A549 (cell line): ENCODE data around the gene TRAPPC10. TPM values are rescaled to one million over a fixed set of nuclear protein-coding genes. Genes with fewer than 3 reads are reported as not detected.

Experiments
- ATAC-seq, 2 experiments: fragments of 200-7000 bp in 1 of 2; fragments of >200 bp in 1 of 2; cut with Nextera tagmentation in 1 of 2; cut with Tn5 transposase in 1 of 2; 3 replicates each; pipeline versions ENCODE4 v1.8.0 to v1.9.1; 2018 to 2020; ENCODE audit warnings: mild to moderate bottlenecking in 1 of 2, moderate library complexity in 1 of 2
- CTCF ChIA-PET: fragments of 300-600 bp; sonication (Branson Sonifier 250); formaldehyde crosslinking; extraction: SDS; loops from one replicate; lab custom pipeline; 2021; ENCODE audit warnings: antibody characterized with exemption, inconsistent platforms; lab: Yijun Ruan, JAX
- POLR2A ChIA-PET: fragments of 350-600 bp; formaldehyde crosslinking; extraction: SDS; loops from one replicate; lab custom pipeline; 2021; ENCODE audit warnings: antibody characterized with exemption, inconsistent platforms; lab: Yijun Ruan, JAX
- DNase-seq, 2 experiments: peaks; one replicate each; pipeline versions ENCODE4 v3.0.0 to v3.0.0-alpha.2; 2011 to 2016; ENCODE audit warnings: low read depth in 1 of 2, low spot score in 1 of 2
- FAIRE-seq: peaks from 2 replicates; lab custom pipeline; 2011; peaks lifted over from hg19 to GRCh38; lab: Jason Lieb, UNC
- H3K27ac ChIP-seq, 2 experiments: fragments of >200 bp; sonication (Bioruptor Twin); formaldehyde crosslinking; 3 replicates each; pipeline ENCODE4 v1.5.1; 2016 to 2017
- H3K4me1 ChIP-seq: fragments of >200 bp; sonication (Bioruptor Twin); formaldehyde crosslinking; 3 replicates; pipeline ENCODE4 v1.6.1; 2016
- H3K4me2 ChIP-seq: fragments of >200 bp; sonication (Bioruptor Twin); formaldehyde crosslinking; 3 replicates; pipeline ENCODE4 v1.6.1; 2016
- H3K4me3 ChIP-seq: fragments of >200 bp; sonication (Bioruptor Twin); formaldehyde crosslinking; 3 replicates; pipeline ENCODE4 v1.5.1; 2016
- H3K9me3 ChIP-seq: fragments of >200 bp; sonication (Bioruptor Twin); formaldehyde crosslinking; 3 replicates; pipeline ENCODE4 v1.6.1; 2016
- CBX2 ChIP-seq: fragments of 200-600 bp; sonication (generic); IDR thresholded peaks from 2 replicates; pipeline ENCODE4 v1.6.1; 2016; ENCODE audit warnings: low read depth, mild to moderate bottlenecking, borderline replicate concordance
- CBX8 ChIP-seq: fragments of 200-600 bp; sonication (generic); IDR thresholded peaks from 2 replicates; pipeline ENCODE4 v1.6.1; 2016
- CHD4 ChIP-seq: fragments of 200-600 bp; sonication (generic); IDR thresholded peaks from 2 replicates; pipeline ENCODE4 v1.6.1; 2016; ENCODE audit warnings: antibody characterized with exemption, mild to moderate bottlenecking, borderline replicate concordance
- EHF ChIP-seq: fragments of 250-450 bp; sonication (Bioruptor Pico); IDR thresholded peaks from 2 replicates; pipeline ENCODE4 v1.5.0; 2020; ENCODE audit warnings: mild to moderate bottlenecking
- ESRRA ChIP-seq: fragments of 150-350 bp; IDR thresholded peaks from 2 replicates; pipeline ENCODE4 v1.6.1; 2014; ENCODE audit warnings: mild to moderate bottlenecking, low read length, borderline replicate concordance
- FOSB ChIP-seq: fragments of 250-450 bp; sonication (Bioruptor Pico); IDR thresholded peaks from 2 replicates; pipeline ENCODE4 v1.5.0; 2020; ENCODE audit warnings: mild to moderate bottlenecking, moderate library complexity
- FOXS1 ChIP-seq: fragments of 250-450 bp; sonication (Bioruptor Pico); IDR thresholded peaks from 2 replicates; pipeline ENCODE4 v1.5.0; 2020; ENCODE audit warnings: mild to moderate bottlenecking, moderate library complexity
- GATA3 ChIP-seq: IDR thresholded peaks from 2 replicates; pipeline ENCODE4 v1.6.1; 2012; ENCODE audit warnings: borderline replicate concordance
- HDAC2 ChIP-seq: fragments of 200-600 bp; sonication (generic); IDR thresholded peaks from 2 replicates; pipeline ENCODE4 v1.6.1; 2016
- HEYL ChIP-seq: fragments of 250-450 bp; sonication (Bioruptor Pico); IDR thresholded peaks from 2 replicates; pipeline ENCODE4 v1.8.0; 2021; ENCODE audit warnings: mild to moderate bottlenecking, moderate library complexity
- HOXB13 ChIP-seq: fragments of 250-450 bp; sonication (Bioruptor Pico); IDR thresholded peaks from 2 replicates; pipeline ENCODE4 v1.5.0; 2020; ENCODE audit warnings: low read depth, mild to moderate bottlenecking, moderate library complexity
- NFE2L2 ChIP-seq: fragments of 150-350 bp; conservative IDR thresholded peaks from 2 replicates; pipeline ENCODE4 v1.6.1; 2014; ENCODE audit warnings: low read length
- RAD21 ChIP-seq, 2 experiments: fragments of >200 bp in 1 of 2; sonication (Bioruptor Twin) in 1 of 2; formaldehyde crosslinking in 1 of 2; IDR thresholded peaks in 1 of 2; conservative IDR thresholded peaks in 1 of 2; 2 replicates in 1 of 2; 3 replicates in 1 of 2; pipeline ENCODE4 v1.6.1; 2012 to 2018; ENCODE audit warnings: inconsistent platforms in 1 of 2
- REST ChIP-seq: fragments of 200-600 bp; sonication (generic); IDR thresholded peaks from 2 replicates; pipeline ENCODE4 v1.6.1; 2016; ENCODE audit warnings: antibody characterized with exemption, mild to moderate bottlenecking, moderate library complexity
- TFCP2L1 ChIP-seq: fragments of 250-450 bp; sonication (Bioruptor Pico); IDR thresholded peaks from 2 replicates; pipeline ENCODE4 v1.5.0; 2021; ENCODE audit warnings: mild to moderate bottlenecking
- ZFP36 ChIP-seq: fragments of 450-650 bp; IDR thresholded peaks from 2 replicates; pipeline ENCODE4 v1.6.1; 2014; ENCODE audit warnings: borderline replicate concordance; ENCODE audit not compliant: partially characterized antibody
- WGBS: methylation state at CpG from one replicate; pipeline ENCODE4 v1.1.6; 2017; ENCODE audit errors: missing lambda C conversion rate; 5-methylcytosine and 5-hydroxymethylcytosine counted together
- polyA plus RNA-seq, 4 experiments: library from polyadenylated mRNA; depleted of rRNA in 3 of 4; stranded (reverse); fragments of >200 nt; fragmentation: RNase III in 1 of 4; extraction: RNeasy Plus Mini Kit Qiagen cat#74134 plus additional on column Dnase treatment in 1 of 4; gene quantifications; 2 replicates in 3 of 4; 3 replicates in 1 of 4; pipeline ENCODE4 v1.2.3, GENCODE V29; 2011 to 2017
- TF ChIP-seq, protein P1 (sequence below): fragments of >200 bp; sonication (Bioruptor Twin); formaldehyde crosslinking; IDR thresholded peaks from 3 replicates; pipeline ENCODE4 v1.6.1; 2016
- TF ChIP-seq, protein P2 (sequence below): fragments of 150-350 bp; IDR thresholded peaks from 2 replicates; pipeline ENCODE4 v1.6.1; 2014; ENCODE audit warnings: low read depth, mild to moderate bottlenecking, low read length
- TF ChIP-seq, protein P3 (sequence below): fragments of >200 bp; sonication (Bioruptor Twin); formaldehyde crosslinking; IDR thresholded peaks from 2 replicates; pipeline ENCODE4 v1.6.1; 2016

TRAPPC10 gene
- polyA plus RNA-seq, 2 of the 4 experiments (the other 2 are of a cell fraction), result 11.8 to 27.7 TPM

DNA sequence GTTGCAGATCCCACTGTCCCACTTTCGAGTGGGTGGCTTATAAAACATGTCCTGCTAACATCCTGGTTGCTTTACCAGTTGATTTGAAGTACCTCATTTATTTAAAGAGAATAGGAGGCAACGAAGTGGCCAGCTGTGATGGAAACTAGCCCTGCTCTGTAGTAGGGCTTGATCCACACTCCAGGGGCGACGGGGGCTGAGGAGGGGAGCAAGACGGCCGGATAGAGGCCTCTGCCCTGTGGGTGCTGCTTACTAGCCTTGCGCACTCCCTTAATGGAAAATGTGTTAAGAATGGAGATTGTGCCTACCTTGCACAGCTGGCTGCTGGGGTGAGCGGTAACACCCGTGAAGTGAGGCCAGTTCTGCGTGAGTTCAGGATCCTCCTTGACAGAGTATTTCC lies 54.0 kb downstream of the TRAPPC10 start (continued):
- TF ChIP-seq RAD21 (conservative IDR thresholded peaks at IDR 0.05 in 1 of 2, IDR thresholded peaks at IDR 0.05 in 1 of 2) (no peak), NFE2L2 (no peak), TFCP2L1 (CRISPR knock-in tag) (no peak)
- TF ChIP-seq, all 56 proteins: peak for 0

- TF ChIP-seq CBX8 (no peak), CHD4 (no peak), EHF (CRISPR knock-in tag) (no peak), TFCP2L1 (CRISPR knock-in tag) (no peak), CBX2 (no peak), ESRRA (no peak), REST (no peak), HOXB13 (CRISPR knock-in tag) (no peak), HDAC2 (no peak), ZFP36 (no peak), FOSB (CRISPR knock-in tag) (no peak)
- TF ChIP-seq, protein P1, sequence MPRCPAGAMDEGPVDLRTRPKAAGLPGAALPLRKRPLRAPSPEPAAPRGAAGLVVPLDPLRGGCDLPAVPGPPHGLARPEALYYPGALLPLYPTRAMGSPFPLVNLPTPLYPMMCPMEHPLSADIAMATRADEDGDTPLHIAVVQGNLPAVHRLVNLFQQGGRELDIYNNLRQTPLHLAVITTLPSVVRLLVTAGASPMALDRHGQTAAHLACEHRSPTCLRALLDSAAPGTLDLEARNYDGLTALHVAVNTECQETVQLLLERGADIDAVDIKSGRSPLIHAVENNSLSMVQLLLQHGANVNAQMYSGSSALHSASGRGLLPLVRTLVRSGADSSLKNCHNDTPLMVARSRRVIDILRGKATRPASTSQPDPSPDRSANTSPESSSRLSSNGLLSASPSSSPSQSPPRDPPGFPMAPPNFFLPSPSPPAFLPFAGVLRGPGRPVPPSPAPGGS, result no peak
- TF ChIP-seq, protein P2, sequence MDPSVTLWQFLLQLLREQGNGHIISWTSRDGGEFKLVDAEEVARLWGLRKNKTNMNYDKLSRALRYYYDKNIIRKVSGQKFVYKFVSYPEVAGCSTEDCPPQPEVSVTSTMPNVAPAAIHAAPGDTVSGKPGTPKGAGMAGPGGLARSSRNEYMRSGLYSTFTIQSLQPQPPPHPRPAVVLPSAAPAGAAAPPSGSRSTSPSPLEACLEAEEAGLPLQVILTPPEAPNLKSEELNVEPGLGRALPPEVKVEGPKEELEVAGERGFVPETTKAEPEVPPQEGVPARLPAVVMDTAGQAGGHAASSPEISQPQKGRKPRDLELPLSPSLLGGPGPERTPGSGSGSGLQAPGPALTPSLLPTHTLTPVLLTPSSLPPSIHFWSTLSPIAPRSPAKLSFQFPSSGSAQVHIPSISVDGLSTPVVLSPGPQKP, result no peak
- TF ChIP-seq, all 56 proteins: peak for 0
- Histone ChIP-seq H3K4me1 (no peaks in the 10 kb centered on the region), H3K4me3 (no peak overlapping the region), H3K4me2 (no peak overlapping the region), H3K9me3 (no peaks in the 10 kb centered on the region), H3K27ac (no peak overlapping the region)
- DNase-seq (no peak), FAIRE-seq (no peak), ATAC-seq (peak in 1 of 2 experiments; percentile 67; a peak in 3 of 6 replicates)
- WGBS, result 77% methylated on average over 11 of the region's 15 CpGs
- CTCF ChIA-PET, result interaction anchor here (0.8 kb wide), 1 partner anchor 10 kb away, joined by 5 read pairs; no protein-coding TSS in a partner anchor
- POLR2A ChIA-PET, result no interaction called here
Measured at GRCh38 chr21:44067011-44067839, 55.1 kb downstream of the TRAPPC10 start.

- no peak overlapping the region for H3K27ac ChIP-seq
- H3K4me3 ChIP-seq, result no peak overlapping the region
- 90% methylated on average over 7 of the region's 7 CpGs for WGBS
- no peaks in the 10 kb centered on the region for H3K9me3 ChIP-seq
- DNase-seq (no peak), ATAC-seq (no peak), FAIRE-seq (no peak)
- H3K4me2 ChIP-seq, result no peak overlapping the region
- TF ChIP-seq RAD21 (conservative IDR thresholded peaks at IDR 0.05 in 1 of 2, IDR thresholded peaks at IDR 0.05 in 1 of 2), result no peak
- no peak for TF ChIP-seq HEYL (CRISPR knock-in tag)
- TF ChIP-seq FOXS1 (CRISPR knock-in tag), result no peak
- no peak for TF ChIP-seq GATA3
- TF ChIP-seq, protein P3, sequence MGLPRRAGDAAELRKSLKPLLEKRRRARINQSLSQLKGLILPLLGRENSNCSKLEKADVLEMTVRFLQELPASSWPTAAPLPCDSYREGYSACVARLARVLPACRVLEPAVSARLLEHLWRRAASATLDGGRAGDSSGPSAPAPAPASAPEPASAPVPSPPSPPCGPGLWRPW, result no peak
- H3K4me1 ChIP-seq, result no peaks in the 10 kb centered on the region
- ChIA-PET POLR2A (interaction anchor here (0.5 kb wide), 1 partner anchor 207 kb away, joined by 4 read pairs; no protein-coding TSS in a partner anchor), CTCF (interaction anchor here (0.8 to 1.2 kb wide), 2 partner anchors 12 to 263 kb away, joined by 3 read pairs; no protein-coding TSS in a partner anchor)
Measured at GRCh38 chr21:44070391-44070790, 58.3 kb downstream of the TRAPPC10 start.
